HG03558 (cell line): ENCODE measurements around the gene NSUN3.

Source experiments
- ATAC-seq: cut with Tn5 transposase; IDR thresholded peaks from one replicate; pipeline ENCODE4 v1.9.1; 2021; ENCODE audit warnings: moderate number of reproducible peaks; ENCODE audit not compliant: unreplicated experiment; ENCODE audit errors: extremely low read depth

The NSUN3 gene

GRCh38 chr3:94175677-94176076 is 112.8 kb downstream of the NSUN3 start:
- no peak for ATAC-seq

DNA sequence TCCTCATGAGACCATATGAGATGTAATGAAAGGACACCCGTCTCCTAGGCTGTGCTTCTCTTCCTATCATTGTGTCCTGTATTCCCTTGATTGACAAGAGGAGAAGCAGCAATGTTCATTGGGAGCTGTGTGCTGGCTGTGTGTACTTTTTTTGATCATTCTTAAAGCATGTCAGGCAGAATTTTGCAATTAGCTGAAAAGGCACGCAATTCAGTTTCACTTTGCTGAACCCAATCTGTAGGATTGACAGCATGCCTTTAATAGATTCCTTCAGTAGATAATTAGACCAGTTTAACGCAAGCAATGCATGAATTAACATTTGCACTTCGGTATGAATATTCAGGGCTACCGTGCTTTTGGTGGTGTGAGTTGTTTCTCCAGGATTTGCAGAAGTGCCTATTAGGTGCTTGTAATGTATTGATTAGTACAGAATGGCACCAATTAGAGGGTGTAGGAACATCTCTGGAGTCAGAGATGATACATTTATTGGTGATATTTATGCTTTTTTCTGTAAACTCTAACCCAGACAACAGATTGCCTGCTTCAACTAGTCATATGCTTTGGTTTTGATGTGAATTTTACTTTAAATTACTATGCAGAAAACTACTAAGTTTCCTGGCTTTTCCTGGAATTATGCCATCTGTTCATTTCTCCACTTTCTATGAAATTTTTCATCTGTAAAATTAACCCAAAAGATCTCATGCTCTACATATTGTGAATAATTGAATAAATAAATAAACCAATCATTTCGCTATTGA is 114.3 kb downstream of the NSUN3 start:
- ATAC-seq = no peak
